H1 (cell line): ENCODE results near the gene GUCY2D. TPM values are rescaled to one million over a fixed set of nuclear protein-coding genes. Genes with fewer than 3 reads are reported as not detected.

Experiments used
- CTCF ChIA-PET: fragments of 300-600 bp; sonication (Branson Sonifier 250); formaldehyde crosslinking; loops from one replicate; lab custom pipeline; 2021; ENCODE audit not compliant: partially characterized antibody; lab: Charles Lee
- POLR2A ChIA-PET: fragments of 300-600 bp; sonication (Branson Sonifier 250); formaldehyde crosslinking; loops from one replicate; lab custom pipeline; 2021; ENCODE audit warnings: inconsistent platforms; ENCODE audit not compliant: partially characterized antibody; lab: Charles Lee
- DNase-seq, 2 experiments: peaks; one replicate each; pipeline versions ENCODE4 v3.0.0 to v3.0.0-alpha.2; 2010 to 2022; ENCODE audit warnings: low spot score in 2 of 2, low read depth in 1 of 2, mixed read lengths in 1 of 2
- FAIRE-seq: peaks from 2 replicates; lab custom pipeline; 2011; peaks lifted over from hg19 to GRCh38; lab: Jason Lieb, UNC
- H2AFZ ChIP-seq: 2 replicates; pipeline ENCODE4 v1.8.1; 2012; ENCODE audit warnings: low read length, inconsistent platforms
- H2AK5ac ChIP-seq: 2 replicates; pipeline ENCODE4 v1.6.1; 2013; ENCODE audit warnings: low read depth, low read length
- H2BK120ac ChIP-seq: replicated peaks from 2 replicates; pipeline ENCODE3; 2013; ENCODE audit warnings: low read depth, low read length, inconsistent platforms
- H2BK12ac ChIP-seq: 2 replicates; pipeline ENCODE4 v1.6.1; 2013; ENCODE audit warnings: low read depth, low read length
- H2BK15ac ChIP-seq: 2 replicates; pipeline ENCODE4 v1.6.1; 2013; ENCODE audit warnings: low read length
- H2BK20ac ChIP-seq: 2 replicates; pipeline ENCODE4 v1.6.1; 2013; ENCODE audit warnings: low read length
- H2BK5ac ChIP-seq: 2 replicates; pipeline ENCODE4 v1.6.1; 2013; ENCODE audit warnings: low read depth, low read length
- H3K14ac ChIP-seq: 2 replicates; pipeline ENCODE4 v1.6.1; 2013; ENCODE audit warnings: inconsistent platforms; ENCODE audit not compliant: insufficient read length
- H3K18ac ChIP-seq: 2 replicates; pipeline ENCODE4 v1.6.1; 2013; ENCODE audit warnings: low read length; ENCODE audit errors: extremely low read depth
- H3K23ac ChIP-seq: 2 replicates; pipeline ENCODE4 v1.6.1; 2013; ENCODE audit warnings: inconsistent platforms; ENCODE audit not compliant: insufficient read length
- H3K23me2 ChIP-seq: 2 replicates; pipeline ENCODE4 v1.6.1; 2013; ENCODE audit warnings: low read depth, low read length
- H3K27ac ChIP-seq: 2 replicates; pipeline ENCODE4 v1.6.1; 2011; ENCODE audit warnings: low read depth, low read length, inconsistent platforms
- H3K27me3 ChIP-seq, 4 experiments: replicated peaks in 1 of 4; 1 replicate in 1 of 4; 2 replicates in 3 of 4; pipeline versions ENCODE4 v1.6.1 to v1.8.1; 2011 to 2013; ENCODE audit warnings: low read length in 3 of 4, mild to moderate bottlenecking in 3 of 4, inconsistent platforms in 2 of 4, mixed read lengths in 2 of 4, moderate library complexity in 1 of 4; ENCODE audit not compliant: control insufficient read depth in 3 of 4, insufficient read depth in 3 of 4; ENCODE audit errors: extremely low read depth in 1 of 4
- H3K36me3 ChIP-seq, 4 experiments: 2 replicates each; pipeline versions ENCODE4 v1.6.1 to v1.8.1; 2011 to 2013; ENCODE audit warnings: mild to moderate bottlenecking in 4 of 4, low read length in 3 of 4, moderate library complexity in 2 of 4, control low read depth in 1 of 4, inconsistent platforms in 1 of 4; ENCODE audit not compliant: insufficient read depth in 4 of 4, control insufficient read depth in 2 of 4
- H3K4ac ChIP-seq: replicated peaks from 2 replicates; pipeline ENCODE3; 2013; ENCODE audit warnings: low read length, low read depth, mixed read lengths, inconsistent platforms; ENCODE audit not compliant: insufficient read length
- H3K4me1 ChIP-seq, 4 experiments: replicated peaks in 1 of 4; 1 replicate in 1 of 4; 2 replicates in 3 of 4; pipeline versions ENCODE4 v1.6.1 to v1.8.1; 2011 to 2013; ENCODE audit warnings: low read length in 3 of 4, inconsistent platforms in 2 of 4, mixed read lengths in 1 of 4; ENCODE audit not compliant: insufficient read depth in 4 of 4, control insufficient read depth in 3 of 4
- H3K4me2 ChIP-seq, 2 experiments: 2 replicates each; pipeline versions ENCODE4 v1.6.1 to v1.8.1; 2011 to 2013; ENCODE audit warnings: low read depth in 2 of 2, low read length in 2 of 2, control low read depth in 1 of 2, inconsistent platforms in 1 of 2, mild to moderate bottlenecking in 1 of 2; ENCODE audit not compliant: insufficient read depth in 1 of 2
- H3K4me3 ChIP-seq, 4 experiments: fragments of 200-600, 300-600 bp in 1 of 4; sonication (generic), shearing (Covaris generic), sonication (Bioruptor Twin) in 1 of 4; 2 replicates each; pipeline versions ENCODE4 v1.5.1 to v1.8.1; 2011 to 2016; ENCODE audit warnings: low read length in 4 of 4, low read depth in 3 of 4, control low read depth in 2 of 4, inconsistent platforms in 2 of 4, mild to moderate bottlenecking in 2 of 4, mixed read lengths in 1 of 4, moderate library complexity in 1 of 4; ENCODE audit not compliant: insufficient read depth in 2 of 4; ENCODE audit errors: extremely low read depth in 1 of 4
- H3K56ac ChIP-seq: replicated peaks from 2 replicates; pipeline ENCODE3; 2013; ENCODE audit warnings: low read depth, mild to moderate bottlenecking, mixed read lengths, low read length, inconsistent platforms; ENCODE audit not compliant: insufficient read length
- H3K79me1 ChIP-seq: 2 replicates; pipeline ENCODE4 v1.6.1; 2013; ENCODE audit warnings: low read depth, low read length, control low read depth
- H3K79me2 ChIP-seq, 2 experiments: 2 replicates each; pipeline versions ENCODE4 v1.6.1 to v1.8.1; 2012 to 2013; ENCODE audit warnings: low read length in 2 of 2, mild to moderate bottlenecking in 2 of 2, inconsistent platforms in 1 of 2; ENCODE audit not compliant: insufficient read depth in 2 of 2, control insufficient read depth in 1 of 2
- H3K9ac ChIP-seq, 4 experiments: replicated peaks in 1 of 4; 1 replicate in 1 of 4; 2 replicates in 3 of 4; pipeline versions ENCODE4 v1.6.1 to v1.8.1; 2011 to 2013; ENCODE audit warnings: low read depth in 3 of 4, low read length in 3 of 4, control low read depth in 2 of 4, mild to moderate bottlenecking in 2 of 4, moderate library complexity in 2 of 4, inconsistent platforms in 1 of 4; ENCODE audit errors: extremely low read depth in 1 of 4
- H3K9me3 ChIP-seq, 2 experiments: 2 replicates each; pipeline versions ENCODE4 v1.6.1 to v1.8.1; 2012 to 2013; ENCODE audit warnings: mild to moderate bottlenecking in 2 of 2, moderate library complexity in 2 of 2, control low read depth in 1 of 2, inconsistent platforms in 1 of 2, low read depth in 1 of 2, low read length in 1 of 2, mixed read lengths in 1 of 2; ENCODE audit not compliant: insufficient read depth in 2 of 2
- H4K20me1 ChIP-seq, 2 experiments: replicated peaks in 1 of 2; 2 replicates each; pipeline versions ENCODE3 to v1.8.1; 2011 to 2013; ENCODE audit warnings: inconsistent platforms in 2 of 2, low read length in 2 of 2, mild to moderate bottlenecking in 1 of 2; ENCODE audit not compliant: insufficient read depth in 2 of 2, control insufficient read depth in 1 of 2
- H4K5ac ChIP-seq: 2 replicates; pipeline ENCODE4 v1.6.1; 2013; ENCODE audit warnings: low read length, low read depth, mixed read lengths, inconsistent platforms; ENCODE audit not compliant: insufficient read length
- H4K8ac ChIP-seq: 2 replicates; pipeline ENCODE4 v1.8.0; 2013; ENCODE audit warnings: mild to moderate bottlenecking, moderate library complexity, low read length, inconsistent platforms; ENCODE audit not compliant: insufficient read depth; ENCODE audit errors: extremely low read depth
- H4K91ac ChIP-seq: replicated peaks from 2 replicates; pipeline ENCODE3; 2013; ENCODE audit warnings: low read length, mixed read lengths, inconsistent platforms; ENCODE audit not compliant: insufficient read length
- BRCA1 ChIP-seq: IDR thresholded peaks from 2 replicates; pipeline ENCODE4 v1.6.1; 2012; ENCODE audit warnings: low read depth, low read length, improper control_type of control experiment
- CBX5 ChIP-seq: fragments of 300-800, 300-1000 bp; sonication (generic); IDR thresholded peaks from 2 replicates; pipeline ENCODE4 v1.7.1; 2016; ENCODE audit warnings: antibody characterized with exemption, low read length, low read depth
- CEBPB ChIP-seq: IDR thresholded peaks from 2 replicates; pipeline ENCODE4 v1.6.1; 2012; ENCODE audit warnings: low read depth, low read length
- CHD2 ChIP-seq: IDR thresholded peaks from 2 replicates; pipeline ENCODE4 v1.6.1; 2012; ENCODE audit warnings: low read length, improper control_type of control experiment
- CTBP2 ChIP-seq: IDR thresholded peaks from 2 replicates; pipeline ENCODE4 v1.7.0; 2011; ENCODE audit warnings: borderline replicate concordance, mild to moderate bottlenecking, moderate library complexity, mixed read lengths, low read length; ENCODE audit not compliant: insufficient read depth, insufficient read length
- E2F6 ChIP-seq: IDR thresholded peaks from 2 replicates; pipeline ENCODE4 v1.6.1; 2012; ENCODE audit warnings: inconsistent platforms
- HDAC2 ChIP-seq, 2 experiments: fragments of 300-600 bp in 1 of 2; sonication (generic) in 1 of 2; IDR thresholded peaks; 2 replicates each; pipeline ENCODE4 v1.6.1; 2011 to 2012; ENCODE audit warnings: low read depth in 2 of 2, low read length in 2 of 2, mild to moderate bottlenecking in 2 of 2, moderate library complexity in 2 of 2, borderline replicate concordance in 1 of 2, inconsistent platforms in 1 of 2
- KDM4A ChIP-seq: IDR thresholded peaks from one replicate; pipeline ENCODE4 v1.7.1; 2012; ENCODE audit warnings: low read depth, mild to moderate bottlenecking, moderate library complexity, low read length, inconsistent platforms; ENCODE audit not compliant: severe bottlenecking
- POLR2A ChIP-seq, 2 experiments: IDR thresholded peaks; 1 replicate in 1 of 2; 2 replicates in 1 of 2; pipeline ENCODE4 v1.6.1; 2011; ENCODE audit warnings: low read depth in 2 of 2, low read length in 2 of 2, mild to moderate bottlenecking in 2 of 2; ENCODE audit errors: control extremely low read depth in 1 of 2
- SP2 ChIP-seq: IDR thresholded peaks from 2 replicates; pipeline ENCODE4 v1.6.1; 2012; ENCODE audit warnings: mild to moderate bottlenecking, low read length, inconsistent platforms
- YY1 ChIP-seq: IDR thresholded peaks from 2 replicates; pipeline ENCODE4 v1.6.1; 2011; ENCODE audit warnings: low read depth, mild to moderate bottlenecking, low read length
- WGBS, 2 experiments: shearing (Covaris generic) in 1 of 2; methylation state at CpG; one replicate each; pipeline versions ENCODE4 v1.1.6 to v1.1.7; 2013 to 2015; ENCODE audit warnings: low lambda C conversion rate in 2 of 2, mixed read lengths in 2 of 2, inconsistent platforms in 1 of 2, low coverage in 1 of 2, missing lambda C conversion rate in 1 of 2; ENCODE audit not compliant: insufficient replicate concordance in 2 of 2, insufficient coverage in 1 of 2, insufficient read length in 1 of 2; ENCODE audit errors: extremely low coverage in 1 of 2, missing lambda C conversion rate in 1 of 2; 5-methylcytosine and 5-hydroxymethylcytosine counted together
- polyA plus RNA-seq, 7 experiments: library from polyadenylated mRNA; depleted of rRNA in 3 of 7; stranded (reverse) in 5 of 7; unstranded in 2 of 7; fragments of >200 nt in 5 of 7; fragments of 200-250 nt in 2 of 7; gene quantifications; 1 replicate in 5 of 7; 2 replicates in 1 of 7; 4 replicates in 1 of 7; pipeline versions ENCODE4 v1.2.1 to v1.2.3, GENCODE V29; 2011 to 2013; ENCODE audit warnings: missing spikeins in 2 of 7, mixed read lengths in 2 of 7
- total RNA-seq: library from RNA; stranded (reverse); fragmentation: NEBNext Ultra II Directional; extraction: Animal tissue kit (Norgen Biotek cat#: 25700); gene quantifications from 2 replicates; pipeline ENCODE4 v1.2.1, GENCODE V29; 2021

Gene GUCY2D
- total and polyA plus RNA-seq, 2 of the 8 experiments (the other 6 are each of a cell fraction or from before 2014, with no cell fraction given), result 0.20 to 0.48 TPM

- CTCF ChIA-PET, result interaction anchor here (0.6 to 6.0 kb wide), 6 partner anchors 11 to 261 kb away, joined by 3 to 50 read pairs (median 4); no protein-coding TSS in a partner anchor
- no peak overlapping the region for H3K9ac ChIP-seq
- no peak overlapping the region for H2BK120ac ChIP-seq
- no peaks in the 10 kb centered on the region for H4K20me1 ChIP-seq
- no peak overlapping the region for H2AFZ ChIP-seq
- no peak overlapping the region for H3K4me3 ChIP-seq
- WGBS, 2 experiments, result 82% methylated on average over 1 of the region's 1 CpG; no CpG with 5 or more reads in 1 of the 2 experiments
- no peak overlapping the region for H2AK5ac ChIP-seq
- H3K27me3 ChIP-seq, result peaks cover 35 to 52% (median 42%) of the 10 kb centered on the region in 4 experiments
- no peaks in the 10 kb centered on the region; the same call in 1 of the 2 replicates for H3K23me2 ChIP-seq
- H3K9me3 ChIP-seq, result no peaks in the 10 kb centered on the region; a peak in 1 of 4 replicates
- H3K27ac ChIP-seq, result no peak overlapping the region
- no peak overlapping the region for H4K8ac ChIP-seq
- no peak overlapping the region for H2BK15ac ChIP-seq
- H3K4ac ChIP-seq, result no peak overlapping the region
- no peak overlapping the region for H3K23ac ChIP-seq
- no peak overlapping the region for H3K18ac ChIP-seq
- no peaks in the 10 kb centered on the region for H3K79me2 ChIP-seq
- no peak overlapping the region for H4K91ac ChIP-seq
- H3K79me1 ChIP-seq, result no peaks in the 10 kb centered on the region
- no peak overlapping the region for H2BK5ac ChIP-seq
- H3K36me3 ChIP-seq, result peaks cover 0 to 7% (median 0%) of the 10 kb centered on the region in 4 experiments; a peak in 1 of 8 replicates
- H3K56ac ChIP-seq, result no peak overlapping the region
- H4K5ac ChIP-seq, result no peak overlapping the region
- FAIRE-seq (no peak), DNase-seq (no peak)
- POLR2A ChIA-PET, result interaction anchor here (1.0 to 2.2 kb wide), 2 partner anchors 12 to 83 kb away, joined by 3 to 12 read pairs; no protein-coding TSS in a partner anchor
- H2BK20ac ChIP-seq, result no peak overlapping the region
- peaks cover 0 to 9% (median 4%) of the 10 kb centered on the region in 4 experiments; a peak in 5 of 7 replicates for H3K4me1 ChIP-seq
- H3K14ac ChIP-seq, result no peak overlapping the region
- H3K4me2 ChIP-seq, result no peak overlapping the region
- no peak overlapping the region for H2BK12ac ChIP-seq
- TF ChIP-seq CHD2, result no peak
- no peak for TF ChIP-seq CBX5
- no peak for TF ChIP-seq CTBP2
- no peak for TF ChIP-seq BRCA1
- TF ChIP-seq CEBPB, result no peak
- no peak for TF ChIP-seq KDM4A
- no peak for TF ChIP-seq POLR2A (IDR thresholded peaks at IDR 0.05; ENCODE audit: control extremely low read depth in 1 of 2, low read depth in 2 of 2, low read length in 2 of 2)
- no peak for TF ChIP-seq E2F6
- no peak for TF ChIP-seq SP2
- TF ChIP-seq YY1, result no peak
- TF ChIP-seq HDAC2 (IDR thresholded peaks at IDR 0.05; ENCODE audit: borderline replicate concordance in 1 of 2, low read depth in 2 of 2, low read length in 2 of 2), result no peak
These were observed 2.9 kb downstream of the GUCY2D start for GRCh38 chr17:8005357-8005756.
